Gastroesophageal sphincter (tissue), 4 donors: ENCODE measurements around the gene FOXS1. TPM values are rescaled to one million over a fixed set of nuclear protein-coding genes. Genes with fewer than 3 reads are reported as not detected.

Experiments
- ATAC-seq: fragments of 150-250 bp; one replicate; pipeline ENCODE4 v1.9.1; 2016; ENCODE audit warnings: mild to moderate bottlenecking, moderate library complexity
- H3K27ac ChIP-seq, 4 donors: fragments of 200-600 bp; sonication (generic) in 3 of 4; 1 replicate in 3 of 4; 2 replicates in 1 of 4; pipeline ENCODE4 v1.5.1; 2016 to 2019
- H3K27me3 ChIP-seq: fragments of 200-600 bp; sonication (generic); one replicate; pipeline ENCODE4 v1.5.1; 2019
- H3K36me3 ChIP-seq, 2 donors: fragments of 200-600 bp; sonication (generic); one replicate each; pipeline ENCODE4 v1.5.1; 2019; ENCODE audit warnings: control low read depth in 1 of 2
- H3K4me1 ChIP-seq, 3 donors: fragments of 200-600 bp; sonication (generic); 1 replicate in 2 of 3; 2 replicates in 1 of 3; pipeline ENCODE4 v1.5.1; 2016 to 2019; ENCODE audit warnings: control low read depth in 2 of 3
- H3K4me3 ChIP-seq, 2 donors: fragments of 200-600 bp; sonication (generic); one replicate each; pipeline ENCODE4 v1.5.1; 2019; ENCODE audit warnings: mild to moderate bottlenecking in 1 of 2, moderate library complexity in 1 of 2
- H3K9me3 ChIP-seq, 3 donors: fragments of 200-600 bp; sonication (generic); one replicate each; pipeline ENCODE4 v1.5.1; 2017 to 2019; ENCODE audit warnings: control low read depth in 2 of 3
- EP300 ChIP-seq: sonication (generic); formaldehyde crosslinking; IDR thresholded peaks from one replicate; pipeline ENCODE4 v1.6.1; 2017; ENCODE audit warnings: antibody characterized with exemption, mild to moderate bottlenecking
- POLR2A ChIP-seq, 2 donors: fragments of 450-650 bp; IDR thresholded peaks; one replicate each; pipeline ENCODE4 v1.6.1; 2017; ENCODE audit warnings: antibody characterized with exemption in 2 of 2, mild to moderate bottlenecking in 2 of 2, moderate library complexity in 1 of 2
- POLR2AphosphoS5 ChIP-seq: sonication (generic); formaldehyde crosslinking; IDR thresholded peaks from one replicate; pipeline ENCODE4 v1.6.1; 2017; ENCODE audit warnings: antibody characterized with exemption
- WGBS, 2 donors: methylation state at CpG; one replicate each; pipeline ENCODE4 v1.1.5; 2018; ENCODE audit warnings: low coverage in 1 of 2; 5-methylcytosine and 5-hydroxymethylcytosine counted together
- total RNA-seq, 4 donors: library from RNA; depleted of rRNA; stranded (reverse); fragments of >200 nt; gene quantifications; one replicate each; pipeline ENCODE4 v1.1.0, GENCODE V29; 2016
- TF ChIP-seq, protein P1 (sequence below), 4 experiments: fragments of 200-600 bp in 2 of 4; fragments of 450-650 bp in 2 of 4; sonication (generic) in 1 of 4; IDR thresholded peaks; one replicate each; pipeline ENCODE4 v1.5.1; 2017 to 2019; ENCODE audit warnings: antibody characterized with exemption in 4 of 4, mild to moderate bottlenecking in 2 of 4, moderate library complexity in 2 of 4

The FOXS1 gene
- total RNA-seq, 4 donors from 2014 or later: 0.62 to 3.9 (median 2.3) TPM; not detected in 1

GRCh38 chr20:31811198-31811597 is 34.2 kb downstream of the FOXS1 start:
- Histone ChIP-seq H3K4me3 (no peak overlapping the region), H3K4me1 (peaks cover 0 to 34% (median 3%) of the 10 kb centered on the region in 3 donors), H3K27ac (peak overlapping the region in 1 of 4 donors; percentile 14), H3K9me3 (no peaks in the 10 kb centered on the region), H3K27me3 (no peaks in the 10 kb centered on the region), H3K36me3 (no peaks in the 10 kb centered on the region)
- ATAC-seq: no peak
- TF ChIP-seq, protein P1, sequence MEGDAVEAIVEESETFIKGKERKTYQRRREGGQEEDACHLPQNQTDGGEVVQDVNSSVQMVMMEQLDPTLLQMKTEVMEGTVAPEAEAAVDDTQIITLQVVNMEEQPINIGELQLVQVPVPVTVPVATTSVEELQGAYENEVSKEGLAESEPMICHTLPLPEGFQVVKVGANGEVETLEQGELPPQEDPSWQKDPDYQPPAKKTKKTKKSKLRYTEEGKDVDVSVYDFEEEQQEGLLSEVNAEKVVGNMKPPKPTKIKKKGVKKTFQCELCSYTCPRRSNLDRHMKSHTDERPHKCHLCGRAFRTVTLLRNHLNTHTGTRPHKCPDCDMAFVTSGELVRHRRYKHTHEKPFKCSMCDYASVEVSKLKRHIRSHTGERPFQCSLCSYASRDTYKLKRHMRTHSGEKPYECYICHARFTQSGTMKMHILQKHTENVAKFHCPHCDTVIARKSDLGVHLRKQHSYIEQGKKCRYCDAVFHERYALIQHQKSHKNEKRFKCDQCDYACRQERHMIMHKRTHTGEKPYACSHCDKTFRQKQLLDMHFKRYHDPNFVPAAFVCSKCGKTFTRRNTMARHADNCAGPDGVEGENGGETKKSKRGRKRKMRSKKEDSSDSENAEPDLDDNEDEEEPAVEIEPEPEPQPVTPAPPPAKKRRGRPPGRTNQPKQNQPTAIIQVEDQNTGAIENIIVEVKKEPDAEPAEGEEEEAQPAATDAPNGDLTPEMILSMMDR (IDR thresholded peaks at IDR 0.05): no peak
- 100% methylated on average over 1 of the region's 4 CpGs; no CpG with 5 or more reads in 1 of the 2 donors for whole genome bisulfite sequencing, 2 donors

DNA sequence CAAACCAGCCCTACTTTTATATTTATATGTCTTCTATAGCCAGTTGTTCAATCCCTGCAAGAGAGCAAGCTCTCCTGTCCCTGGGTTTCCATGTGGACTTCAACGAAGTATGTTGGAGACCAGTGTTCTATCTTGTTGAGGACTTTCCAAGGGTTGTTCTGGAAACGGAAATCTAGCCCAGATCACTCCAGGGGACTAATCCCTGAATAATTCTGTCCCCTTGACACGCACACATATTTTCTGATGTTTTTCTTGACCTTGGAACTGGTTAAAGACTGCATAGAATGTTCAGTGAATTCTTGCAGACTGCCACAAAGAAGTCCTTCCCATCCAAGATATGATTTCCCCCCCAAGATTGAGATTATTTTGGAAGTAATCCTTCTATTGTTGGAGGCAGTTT is 35.7 kb downstream of the FOXS1 start:
- H3K4me3 ChIP-seq: no peak overlapping the region
- H3K9me3 ChIP-seq: no peaks in the 10 kb centered on the region
- H3K36me3 ChIP-seq: no peaks in the 10 kb centered on the region
- 61 to 63% methylated on average over 3 of the region's 3 CpGs for whole genome bisulfite sequencing, 2 donors
- peaks cover 0 to 26% (median 0%) of the 10 kb centered on the region in 3 donors for H3K4me1 ChIP-seq
- ATAC-seq: no peak
- TF ChIP-seq, protein P1 (IDR thresholded peaks at IDR 0.05): no peak
- TF ChIP-seq POLR2A (IDR thresholded peaks at IDR 0.05): no peak
- TF ChIP-seq POLR2AphosphoS5: no peak
- TF ChIP-seq EP300: no peak
- H3K27ac ChIP-seq: no peak overlapping the region
- no peaks in the 10 kb centered on the region for H3K27me3 ChIP-seq

DNA sequence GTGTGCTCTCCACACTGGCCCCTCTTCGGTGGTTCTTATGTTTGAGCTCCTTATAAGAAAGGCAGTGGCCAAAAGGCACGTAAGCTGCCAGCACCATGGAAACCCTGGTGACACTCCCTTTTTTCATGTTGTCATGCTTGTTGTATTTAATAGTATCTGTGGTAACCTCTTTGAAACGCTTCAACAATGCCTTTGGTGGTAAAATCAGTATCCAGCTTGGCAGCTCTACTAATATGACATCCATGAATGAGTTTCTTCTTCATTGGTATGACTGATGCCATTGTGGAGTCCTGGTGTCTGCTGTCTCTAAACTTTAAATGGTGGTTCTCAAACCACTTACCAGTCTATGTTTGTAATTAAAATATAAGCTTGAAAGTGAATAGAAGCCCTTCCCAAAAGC is 36.9 kb downstream of the FOXS1 start:
- ATAC-seq: no peak
- Histone ChIP-seq H3K36me3 (no peaks in the 10 kb centered on the region), H3K4me3 (no peak overlapping the region), H3K4me1 (peaks cover 0 to 26% (median 0%) of the 10 kb centered on the region in 3 donors), H3K9me3 (no peaks in the 10 kb centered on the region), H3K27me3 (no peaks in the 10 kb centered on the region), H3K27ac (no peak overlapping the region)
- WGBS, 2 donors: 69 to 77% methylated on average over 3 of the region's 3 CpGs
- TF ChIP-seq POLR2A (IDR thresholded peaks at IDR 0.05) (no peak), EP300 (no peak), POLR2AphosphoS5 (no peak)
- TF ChIP-seq, protein P1 (IDR thresholded peaks at IDR 0.05): no peak

- WGBS, 2 donors: 64 to 67% methylated on average over 7 of the region's 8 CpGs
These were observed 38.6 kb downstream of the FOXS1 start for GRCh38 chr20:31806564-31807355.

More at GRCh38 chr20:31806564-31807355, 38.6 kb downstream of the FOXS1 start:
- ATAC-seq: no peak
- TF ChIP-seq POLR2AphosphoS5 (no peak), EP300 (no peak), POLR2A (IDR thresholded peaks at IDR 0.05) (no peak)
- TF ChIP-seq, protein P1 (IDR thresholded peaks at IDR 0.05): no peak
- peaks cover 0 to 13% (median 0%) of the 10 kb centered on the region in 3 donors for H3K4me1 ChIP-seq
- no peak overlapping the region for H3K4me3 ChIP-seq
- H3K9me3 ChIP-seq: no peaks in the 10 kb centered on the region
- peak overlapping the region in 1 of 4 donors; percentile 38 for H3K27ac ChIP-seq
- no peaks in the 10 kb centered on the region for H3K36me3 ChIP-seq
- H3K27me3 ChIP-seq: no peaks in the 10 kb centered on the region
